ENCODE data around the gene DIDO1.
A peak's percentile ranks its signal among the peaks of the same experiment; 100 is the strongest.

The DIDO1 gene

GRCh38 chr20:62935204-62935967, 9.1 kb upstream of the DIDO1 start:
- TF ChIP-seq FOXP2 (optimal IDR thresholded peaks at IDR 0.05; ENCODE audit: borderline replicate concordance, extremely low read depth, extremely low read length, insufficient read depth) (no peak), POLR2AphosphoS5 (IDR thresholded peaks at IDR 0.05; ENCODE audit: low read depth, low read length) (no peak), REST (IDR thresholded peaks at IDR 0.05; ENCODE audit: insufficient read depth in 1 of 2, low read depth in 2 of 2, low read length in 2 of 2) (no peak), TAF1 (IDR thresholded peaks at IDR 0.05; ENCODE audit: borderline replicate concordance, insufficient read depth, low read length) (no peak), SIN3A (IDR thresholded peaks at IDR 0.05; ENCODE audit: borderline replicate concordance, insufficient read depth, low read length) (no peak)

GRCh38 chr20:62933966-62934365, 7.7 kb upstream of the DIDO1 start:
- TF ChIP-seq POLR2AphosphoS5 (IDR thresholded peaks at IDR 0.05; ENCODE audit: low read depth, low read length) (no peak), TAF1 (IDR thresholded peaks at IDR 0.05; ENCODE audit: borderline replicate concordance, insufficient read depth, low read length) (no peak), FOXP2 (optimal IDR thresholded peaks at IDR 0.05; ENCODE audit: borderline replicate concordance, extremely low read depth, extremely low read length, insufficient read depth) (no peak), SIN3A (IDR thresholded peaks at IDR 0.05; ENCODE audit: borderline replicate concordance, insufficient read depth, low read length) (no peak), REST (IDR thresholded peaks at IDR 0.05; ENCODE audit: insufficient read depth in 1 of 2, low read depth in 2 of 2, low read length in 2 of 2) (no peak)

- TF ChIP-seq REST (IDR thresholded peaks at IDR 0.05; ENCODE audit: insufficient read depth in 1 of 2, low read depth in 2 of 2, low read length in 2 of 2), result no peak
- no peak for TF ChIP-seq SIN3A (IDR thresholded peaks at IDR 0.05; ENCODE audit: borderline replicate concordance, insufficient read depth, low read length)
- no peak for TF ChIP-seq TAF1 (IDR thresholded peaks at IDR 0.05; ENCODE audit: borderline replicate concordance, insufficient read depth, low read length)
- TF ChIP-seq POLR2AphosphoS5 (IDR thresholded peaks at IDR 0.05; ENCODE audit: low read depth, low read length), result no peak
- no peak for TF ChIP-seq FOXP2 (optimal IDR thresholded peaks at IDR 0.05; ENCODE audit: borderline replicate concordance, extremely low read depth, extremely low read length, insufficient read depth)
These were observed 5.2 kb upstream of the DIDO1 start for GRCh38 chr20:62931464-62931863.

GRCh38 chr20:62929051-62929538, 2.8 kb upstream of the DIDO1 start:
- 0 out of 2 replicates have a peak, but pooled peaks have one; percentile 20 for TF ChIP-seq POLR2AphosphoS5 (IDR thresholded peaks at IDR 0.05; ENCODE audit: low read depth, low read length)
- no peak for TF ChIP-seq REST (IDR thresholded peaks at IDR 0.05; ENCODE audit: insufficient read depth in 1 of 2, low read depth in 2 of 2, low read length in 2 of 2)
- TF ChIP-seq SIN3A (IDR thresholded peaks at IDR 0.05; ENCODE audit: borderline replicate concordance, insufficient read depth, low read length), result peak; percentile 54; the same call in 1 of the 2 replicates
- no peak for TF ChIP-seq TAF1 (IDR thresholded peaks at IDR 0.05; ENCODE audit: borderline replicate concordance, insufficient read depth, low read length)
- peak; percentile 53 for TF ChIP-seq FOXP2 (optimal IDR thresholded peaks at IDR 0.05; ENCODE audit: borderline replicate concordance, extremely low read depth, extremely low read length, insufficient read depth)
